Measurements from ENCODE around the gene POU2F3. TPM values are rescaled to one million over a fixed set of nuclear protein-coding genes. Genes with fewer than 3 reads are reported as not detected.
A peak's percentile ranks its signal among the peaks of the same experiment; 100 is the strongest.

POU2F3 gene
- total and polyA plus RNA-seq, 2 of the 13 experiments (the other 11 are each of a cell fraction or from before 2014, with no cell fraction given): not detected

DNA sequence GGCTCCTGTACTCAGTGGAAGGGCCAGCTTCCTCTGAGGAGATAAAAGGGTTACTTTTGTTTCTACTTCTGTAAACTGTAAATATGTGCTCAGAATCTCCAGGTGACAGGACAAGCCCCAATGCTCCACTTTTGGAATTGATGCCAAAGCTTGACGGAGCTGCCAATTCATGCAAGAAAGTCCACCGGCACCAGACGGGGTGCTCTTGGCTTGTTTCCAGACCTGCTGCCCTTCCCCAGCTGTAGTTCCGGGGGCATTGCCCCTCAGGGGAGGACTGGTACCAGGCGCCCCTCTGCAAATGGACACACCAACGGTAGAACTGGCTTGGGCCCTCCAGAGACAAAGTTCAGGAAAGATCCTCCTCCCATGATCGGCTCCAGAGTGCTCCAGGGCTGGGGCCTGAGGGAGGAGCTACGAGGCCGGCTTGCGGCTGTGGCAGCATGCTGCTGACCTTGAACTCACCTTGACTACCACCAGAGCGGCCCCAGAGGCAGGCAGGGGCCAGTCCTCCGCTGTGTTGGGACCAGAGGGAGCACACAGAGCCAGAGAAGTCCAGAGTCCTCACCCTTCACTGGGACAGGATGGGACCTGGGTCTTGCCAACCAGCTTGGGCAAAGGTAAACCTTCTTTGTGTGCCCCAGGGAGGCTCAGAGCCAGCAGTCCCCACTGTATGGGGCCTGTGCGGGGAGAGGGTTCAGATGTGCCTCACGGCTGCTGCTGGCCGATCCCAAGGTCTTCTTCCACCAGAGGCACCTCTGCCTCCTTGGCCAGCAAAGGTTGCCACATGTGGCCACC is 46.9 kb upstream of the POU2F3 start (continued):
- TF ChIP-seq ZNF142 (CRISPR knock-in tag; IDR thresholded peaks at IDR 0.05): peak; percentile 43; the same call in 1 of the 2 replicates
- 0 out of 2 replicates have a peak, but pooled peaks have one; percentile 59 for TF ChIP-seq GTF3A (CRISPR knock-in tag; conservative IDR thresholded peaks at IDR 0.05)
- no peak for TF ChIP-seq SIN3A (IDR thresholded peaks at IDR 0.05; ENCODE audit: borderline replicate concordance, low read depth, low read length)
- TF ChIP-seq, protein P1, sequence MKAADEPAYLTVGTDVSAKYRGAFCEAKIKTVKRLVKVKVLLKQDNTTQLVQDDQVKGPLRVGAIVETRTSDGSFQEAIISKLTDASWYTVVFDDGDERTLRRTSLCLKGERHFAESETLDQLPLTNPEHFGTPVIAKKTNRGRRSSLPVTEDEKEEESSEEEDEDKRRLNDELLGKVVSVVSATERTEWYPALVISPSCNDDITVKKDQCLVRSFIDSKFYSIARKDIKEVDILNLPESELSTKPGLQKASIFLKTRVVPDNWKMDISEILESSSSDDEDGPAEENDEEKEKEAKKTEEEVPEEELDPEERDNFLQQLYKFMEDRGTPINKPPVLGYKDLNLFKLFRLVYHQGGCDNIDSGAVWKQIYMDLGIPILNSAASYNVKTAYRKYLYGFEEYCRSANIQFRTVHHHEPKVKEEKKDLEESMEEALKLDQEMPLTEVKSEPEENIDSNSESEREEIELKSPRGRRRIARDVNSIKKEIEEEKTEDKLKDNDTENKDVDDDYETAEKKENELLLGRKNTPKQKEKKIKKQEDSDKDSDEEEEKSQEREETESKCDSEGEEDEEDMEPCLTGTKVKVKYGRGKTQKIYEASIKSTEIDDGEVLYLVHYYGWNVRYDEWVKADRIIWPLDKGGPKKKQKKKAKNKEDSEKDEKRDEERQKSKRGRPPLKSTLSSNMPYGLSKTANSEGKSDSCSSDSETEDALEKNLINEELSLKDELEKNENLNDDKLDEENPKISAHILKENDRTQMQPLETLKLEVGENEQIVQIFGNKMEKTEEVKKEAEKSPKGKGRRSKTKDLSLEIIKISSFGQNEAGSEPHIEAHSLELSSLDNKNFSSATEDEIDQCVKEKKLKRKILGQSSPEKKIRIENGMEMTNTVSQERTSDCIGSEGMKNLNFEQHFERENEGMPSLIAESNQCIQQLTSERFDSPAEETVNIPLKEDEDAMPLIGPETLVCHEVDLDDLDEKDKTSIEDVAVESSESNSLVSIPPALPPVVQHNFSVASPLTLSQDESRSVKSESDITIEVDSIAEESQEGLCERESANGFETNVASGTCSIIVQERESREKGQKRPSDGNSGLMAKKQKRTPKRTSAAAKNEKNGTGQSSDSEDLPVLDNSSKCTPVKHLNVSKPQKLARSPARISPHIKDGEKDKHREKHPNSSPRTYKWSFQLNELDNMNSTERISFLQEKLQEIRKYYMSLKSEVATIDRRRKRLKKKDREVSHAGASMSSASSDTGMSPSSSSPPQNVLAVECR (CRISPR knock-in tag; IDR thresholded peaks at IDR 0.05; ENCODE audit: borderline replicate concordance): no peak; the same call in 1 of the 2 replicates
- peak; percentile 49; the same call in 1 of the 2 replicates for TF ChIP-seq CCDC6 (CRISPR knock-in tag; IDR thresholded peaks at IDR 0.05)
- TF ChIP-seq TMF1 (CRISPR knock-in tag; IDR thresholded peaks at IDR 0.05; ENCODE audit: low read depth): no peak
- no peak for TF ChIP-seq ZFP36L1 (CRISPR knock-in tag; IDR thresholded peaks at IDR 0.05)
- peak; percentile 17; the same call in 1 of the 2 replicates for TF ChIP-seq ZNF12 (CRISPR knock-in tag; IDR thresholded peaks at IDR 0.05)
- TF ChIP-seq SAFB2 (CRISPR knock-in tag; IDR thresholded peaks at IDR 0.05; ENCODE audit: borderline replicate concordance, low read depth): no peak
- TF ChIP-seq NFAT5 (CRISPR knock-in tag; IDR thresholded peaks at IDR 0.05): no peak
- TF ChIP-seq ZFP1 (CRISPR knock-in tag; IDR thresholded peaks at IDR 0.05): 0 out of 2 replicates have a peak, but pooled peaks have one; percentile 63
- 0 out of 2 replicates have a peak, but pooled peaks have one; percentile 32 for TF ChIP-seq ZFP90 (CRISPR knock-in tag; IDR thresholded peaks at IDR 0.05; ENCODE audit: borderline replicate concordance)
- TF ChIP-seq FOXK2 (IDR thresholded peaks at IDR 0.05): no peak
